CD4-positive, alpha-beta T cell treated with Interleukin-4 for 4 hours (primary cell): Measurements from ENCODE around the gene ZBTB48.

Source experiments
- DNase-seq: peaks from one replicate; pipeline ENCODE4 v3.0.0-alpha.2; 2020

Gene ZBTB48

DNA sequence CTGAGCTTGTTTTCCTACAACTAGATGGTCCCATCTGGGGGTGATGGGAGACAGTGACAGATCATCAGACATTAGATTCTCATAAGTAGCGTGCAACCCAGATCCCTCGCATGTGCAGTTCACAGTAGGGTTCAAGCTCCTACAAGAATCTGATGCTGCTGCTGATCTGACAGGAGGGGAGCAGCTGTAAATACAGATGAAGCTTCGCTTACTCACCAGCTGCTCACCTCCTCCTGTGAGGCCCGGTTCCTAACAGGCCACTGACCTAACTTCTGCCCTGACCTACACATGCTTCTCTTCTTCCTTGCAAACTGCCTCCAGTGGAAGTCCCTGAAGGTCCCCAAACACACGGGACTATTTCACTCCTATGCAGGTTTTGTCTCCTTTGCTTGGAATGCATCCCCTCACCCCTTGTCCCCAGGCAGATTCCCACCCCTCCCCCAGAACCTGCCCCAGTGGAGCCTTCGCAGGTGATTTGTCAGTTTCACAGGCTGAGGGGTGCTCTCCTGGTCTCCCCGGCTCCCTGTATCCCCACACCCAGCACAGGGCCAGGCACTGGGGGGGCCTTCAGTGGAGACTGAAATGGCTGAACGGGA is 5.7 kb upstream of the ZBTB48 start:
- DNase-seq: no peak

DNA sequence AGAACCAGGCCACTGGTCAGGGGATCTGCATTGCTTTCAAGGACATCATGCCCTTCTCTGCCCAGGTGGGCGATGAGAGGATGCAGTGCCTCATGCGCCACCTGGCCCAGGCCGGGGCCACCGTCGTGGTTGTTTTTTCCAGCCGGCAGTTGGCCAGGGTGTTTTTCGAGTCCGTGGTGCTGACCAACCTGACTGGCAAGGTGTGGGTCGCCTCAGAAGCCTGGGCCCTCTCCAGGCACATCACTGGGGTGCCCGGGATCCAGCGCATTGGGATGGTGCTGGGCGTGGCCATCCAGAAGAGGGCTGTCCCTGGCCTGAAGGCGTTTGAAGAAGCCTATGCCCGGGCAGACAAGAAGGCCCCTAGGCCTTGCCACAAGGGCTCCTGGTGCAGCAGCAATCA is 5.0 kb upstream of the ZBTB48 start:
- no peak for DNase-seq

DNA sequence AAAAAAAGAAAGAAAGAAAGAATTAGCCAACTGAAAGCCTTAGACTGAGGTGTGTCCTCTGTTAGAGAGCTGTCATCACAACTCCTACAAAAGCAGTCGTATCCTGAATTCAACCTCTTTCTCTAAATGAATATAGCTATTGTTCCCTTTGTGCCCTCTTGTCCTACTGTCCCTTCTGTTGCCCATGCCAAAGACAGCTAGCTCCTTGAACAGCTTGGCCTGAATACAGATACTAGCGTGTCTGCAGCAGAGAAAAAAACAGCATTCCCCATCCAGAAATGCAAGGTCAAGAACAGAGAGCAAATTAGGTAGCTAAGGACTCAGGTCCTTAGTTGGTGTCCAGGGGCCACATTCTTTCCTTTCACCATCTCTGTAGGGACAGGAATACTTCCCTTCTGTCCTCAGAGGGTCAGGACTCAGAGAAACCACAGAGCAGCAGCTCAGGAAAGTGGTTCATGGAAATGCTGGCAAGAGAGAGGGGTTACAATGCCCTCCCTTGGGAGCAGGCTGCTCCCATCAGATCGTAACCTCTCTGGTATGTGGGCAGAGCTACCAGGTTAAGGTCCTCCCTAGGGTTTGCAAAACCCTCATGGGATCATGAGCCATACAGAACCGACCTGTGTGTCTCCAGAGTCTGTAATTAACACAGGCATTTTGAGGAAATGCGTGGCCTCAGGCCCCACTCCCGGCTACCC is 1.8 kb upstream of the ZBTB48 start:
- no peak for DNase-seq

DNA sequence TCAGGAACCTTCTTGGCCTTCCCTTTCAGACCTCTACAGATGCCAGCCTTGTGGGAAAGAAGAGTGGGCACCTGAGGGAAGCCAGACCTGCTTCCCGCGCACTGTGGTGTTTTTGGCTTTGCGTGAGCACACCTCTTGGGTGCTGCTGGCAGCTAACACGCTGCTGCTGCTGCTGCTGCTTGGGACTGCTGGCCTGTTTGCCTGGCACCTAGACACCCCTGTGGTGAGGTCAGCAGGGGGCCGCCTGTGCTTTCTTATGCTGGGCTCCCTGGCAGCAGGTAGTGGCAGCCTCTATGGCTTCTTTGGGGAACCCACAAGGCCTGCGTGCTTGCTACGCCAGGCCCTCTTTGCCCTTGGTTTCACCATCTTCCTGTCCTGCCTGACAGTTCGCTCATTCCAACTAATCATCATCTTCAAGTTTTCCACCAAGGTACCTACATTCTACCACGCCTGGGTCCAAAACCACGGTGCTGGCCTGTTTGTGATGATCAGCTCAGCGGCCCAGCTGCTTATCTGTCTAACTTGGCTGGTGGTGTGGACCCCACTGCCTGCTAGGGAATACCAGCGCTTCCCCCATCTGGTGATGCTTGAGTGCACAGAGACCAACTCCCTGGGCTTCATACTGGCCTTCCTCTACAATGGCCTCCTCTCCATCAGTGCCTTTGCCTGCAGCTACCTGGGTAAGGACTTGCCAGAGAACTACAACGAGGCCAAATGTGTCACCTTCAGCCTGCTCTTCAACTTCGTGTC is 995 bp upstream of the ZBTB48 start:
- DNase-seq: no peak

DNA sequence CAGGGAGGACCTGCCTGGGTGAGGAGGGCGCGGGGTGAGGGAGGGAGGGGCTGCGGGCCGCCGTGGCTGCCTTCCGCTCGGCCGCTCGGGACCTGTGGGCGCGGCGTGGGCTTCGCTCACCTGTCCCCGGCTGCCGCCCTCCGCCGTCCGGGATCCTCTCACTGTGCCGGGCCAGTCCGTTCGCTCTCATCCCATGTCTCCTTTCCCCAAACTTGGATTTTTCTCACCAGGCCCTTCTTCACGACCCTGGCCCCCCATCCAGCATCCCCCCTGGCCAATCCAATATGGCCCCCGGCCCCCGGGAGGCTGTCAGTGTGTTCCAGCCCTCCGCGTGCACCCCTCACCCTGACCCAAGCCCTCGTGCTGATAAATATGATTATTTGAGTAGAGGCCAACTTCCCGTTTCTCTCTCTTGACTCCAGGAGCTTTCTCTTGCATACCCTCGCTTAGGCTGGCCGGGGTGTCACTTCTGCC is 362 bp downstream of the ZBTB48 start:
- DNase-seq: no peak

DNA sequence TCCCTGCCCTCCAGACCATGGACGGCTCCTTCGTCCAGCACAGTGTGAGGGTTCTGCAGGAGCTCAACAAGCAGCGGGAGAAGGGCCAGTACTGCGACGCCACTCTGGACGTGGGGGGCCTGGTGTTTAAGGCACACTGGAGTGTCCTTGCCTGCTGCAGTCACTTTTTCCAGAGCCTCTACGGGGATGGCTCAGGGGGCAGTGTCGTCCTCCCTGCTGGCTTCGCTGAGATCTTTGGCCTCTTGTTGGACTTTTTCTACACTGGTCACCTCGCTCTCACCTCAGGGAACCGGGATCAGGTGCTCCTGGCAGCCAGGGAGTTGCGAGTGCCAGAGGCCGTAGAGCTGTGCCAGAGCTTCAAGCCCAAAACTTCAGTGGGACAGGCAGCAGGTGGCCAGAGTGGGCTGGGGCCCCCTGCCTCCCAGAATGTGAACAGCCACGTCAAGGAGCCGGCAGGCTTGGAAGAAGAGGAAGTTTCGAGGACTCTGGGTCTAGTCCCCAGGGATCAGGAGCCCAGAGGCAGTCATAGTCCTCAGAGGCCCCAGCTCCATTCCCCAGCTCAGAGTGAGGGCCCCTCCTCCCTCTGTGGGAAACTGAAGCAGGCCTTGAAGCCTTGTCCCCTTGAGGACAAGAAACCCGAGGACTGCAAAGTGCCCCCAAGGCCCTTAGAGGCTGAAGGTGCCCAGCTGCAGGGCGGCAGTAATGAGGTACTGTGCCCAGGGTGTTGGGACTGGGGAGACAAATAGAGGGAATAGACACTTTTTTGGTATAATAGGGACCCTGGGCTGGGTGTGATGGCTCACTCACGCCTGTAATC is 1.0 kb downstream of the ZBTB48 start:
- no peak for DNase-seq

DNA sequence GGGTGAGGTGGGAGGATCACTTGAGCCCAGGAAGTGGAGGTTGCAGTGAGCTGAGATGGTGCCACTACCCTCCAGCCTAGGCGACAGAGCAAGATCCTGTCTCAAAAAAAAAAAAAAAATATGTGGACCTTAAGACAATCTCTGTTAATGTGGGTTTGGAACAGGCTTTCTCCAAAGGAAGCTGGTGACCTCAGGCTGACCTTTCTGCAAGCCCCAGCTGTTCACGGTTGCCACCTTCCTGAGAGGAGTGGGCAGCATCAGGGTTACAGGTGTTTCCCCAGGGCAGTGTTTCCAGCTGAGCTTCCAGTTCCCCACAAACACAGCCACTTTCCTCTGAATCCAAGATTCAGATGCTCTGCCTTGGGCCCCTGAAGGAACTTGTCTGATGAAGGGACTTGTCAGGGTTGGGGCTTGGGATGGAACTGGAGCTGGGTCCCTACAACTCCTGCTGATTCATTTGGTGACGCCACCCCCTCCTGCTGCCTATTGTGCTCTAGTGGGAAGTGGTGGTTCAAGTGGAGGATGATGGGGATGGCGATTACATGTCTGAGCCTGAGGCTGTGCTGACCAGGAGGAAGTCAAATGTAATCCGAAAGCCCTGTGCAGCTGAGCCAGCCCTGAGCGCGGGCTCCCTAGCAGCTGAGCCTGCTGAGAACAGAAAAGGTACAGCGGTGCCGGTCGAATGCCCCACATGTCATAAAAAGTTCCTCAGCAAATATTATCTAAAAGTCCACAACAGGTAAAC is 1.9 kb downstream of the ZBTB48 start:
- no peak for DNase-seq

DNA sequence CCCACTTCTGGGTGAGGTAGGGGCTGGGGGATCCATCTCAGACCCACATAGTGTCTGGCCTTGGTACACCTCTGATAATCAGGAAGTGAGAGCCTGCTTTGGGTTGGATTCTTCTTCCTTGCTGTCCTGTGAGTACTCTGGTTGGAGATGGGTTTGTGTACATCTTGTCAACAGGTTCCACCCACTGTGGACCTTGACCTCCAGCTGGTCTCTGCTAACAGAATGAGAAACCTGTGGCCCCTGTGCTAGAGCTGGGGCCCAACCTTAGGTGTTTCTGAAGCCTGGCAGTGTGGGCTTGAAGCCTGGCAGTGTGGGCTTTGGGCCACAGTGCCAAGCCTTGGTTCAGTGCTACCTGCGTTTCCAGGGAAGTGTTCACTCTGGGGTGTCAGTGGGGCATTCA is 2.6 kb downstream of the ZBTB48 start:
- no peak for DNase-seq

DNA sequence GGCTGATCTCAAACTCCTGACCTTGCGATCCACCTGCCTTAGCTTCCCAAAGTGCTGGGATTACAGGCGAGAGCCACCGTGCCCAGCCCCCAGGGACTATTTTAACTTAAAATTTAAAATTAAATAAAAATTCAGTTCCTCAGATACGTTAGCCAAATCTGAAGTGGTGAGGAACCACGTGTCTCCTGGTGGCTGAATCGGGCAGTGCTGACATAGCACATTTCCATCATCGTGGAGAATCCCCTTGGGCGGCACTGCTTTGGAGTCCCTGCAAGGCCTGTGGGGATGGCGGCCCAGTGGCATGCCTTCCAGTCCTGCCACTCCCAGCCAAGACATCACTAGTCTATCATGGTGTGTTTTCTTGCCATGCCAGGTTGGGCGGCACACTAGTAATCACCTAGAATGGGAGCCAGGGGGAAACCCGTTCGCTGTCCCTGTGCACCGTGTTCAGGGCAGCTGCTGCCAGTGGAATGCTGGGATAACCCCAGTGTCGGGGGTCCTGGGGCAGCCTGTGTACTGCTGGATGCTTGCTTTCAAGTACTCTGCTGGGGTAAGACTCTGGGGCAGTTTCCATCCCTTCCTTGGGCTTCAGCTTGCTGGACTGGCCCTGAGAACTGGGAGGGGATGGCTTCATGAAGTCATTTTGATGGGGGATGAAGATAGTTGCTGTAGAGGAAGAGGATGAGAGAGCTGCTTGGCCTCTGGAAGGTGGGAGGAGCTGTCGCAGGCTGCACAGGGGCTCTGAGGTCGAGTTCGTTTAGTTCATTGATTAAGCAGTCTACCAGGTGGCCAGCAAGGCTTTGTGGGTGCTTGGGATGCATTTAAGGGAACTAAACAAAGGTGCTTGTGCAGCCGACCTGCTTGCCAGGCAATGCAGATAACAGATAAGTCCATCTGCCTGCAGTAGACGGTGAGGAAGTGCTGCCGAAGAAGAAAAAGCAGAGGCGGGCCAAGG is 4.6 kb downstream of the ZBTB48 start:
- DNase-seq: no peak

DNA sequence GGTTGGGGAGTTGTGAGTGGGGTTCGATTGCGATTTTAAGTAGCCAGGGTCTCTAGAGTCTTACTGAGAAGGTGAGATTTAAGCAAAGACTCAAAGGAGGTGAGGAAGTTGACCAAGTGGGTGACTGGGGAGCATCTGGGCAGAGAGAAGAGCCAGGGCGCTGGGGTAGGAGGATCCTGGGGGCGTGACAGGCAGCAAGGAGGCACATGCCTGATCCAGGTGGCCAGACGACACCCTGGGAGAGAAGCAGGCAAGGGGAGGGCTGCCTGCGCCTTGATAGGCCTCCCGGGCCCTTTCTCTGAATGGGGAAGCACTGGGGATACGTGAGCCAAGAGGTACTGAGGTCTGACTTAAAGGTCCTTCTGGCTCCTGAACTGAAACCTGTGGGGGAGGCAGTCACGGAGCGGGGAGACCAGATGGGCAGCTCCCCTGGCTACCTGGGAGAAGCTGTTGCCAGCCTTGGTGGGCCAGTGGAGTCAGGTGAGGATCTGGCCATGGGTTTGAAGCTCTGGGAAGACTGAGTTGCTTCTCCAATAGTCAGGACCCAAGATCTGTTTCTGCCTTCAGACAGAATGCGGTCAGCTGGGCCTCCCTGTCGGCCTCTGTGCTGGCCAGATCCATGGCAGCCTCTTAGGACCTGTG is 5.4 kb downstream of the ZBTB48 start:
- DNase-seq: no peak

DNA sequence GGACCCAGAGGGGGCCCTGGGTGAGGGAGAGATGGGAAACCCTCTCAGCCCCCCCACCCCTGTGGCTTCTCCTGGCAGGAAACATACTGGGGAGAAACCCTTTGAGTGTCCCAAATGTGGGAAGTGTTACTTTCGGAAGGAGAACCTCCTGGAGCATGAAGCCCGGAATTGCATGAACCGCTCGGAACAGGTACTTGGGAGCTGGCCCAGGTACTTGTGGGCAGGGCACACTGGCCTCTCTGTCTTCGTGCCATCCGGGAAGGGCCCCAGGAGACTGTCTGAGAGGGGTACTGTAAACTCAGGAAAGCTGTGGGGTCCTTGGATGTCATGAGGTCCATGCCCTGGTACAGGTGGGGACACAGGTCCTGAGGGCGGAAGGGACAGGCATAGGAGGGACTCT is 6.0 kb downstream of the ZBTB48 start:
- no peak for DNase-seq

DNA sequence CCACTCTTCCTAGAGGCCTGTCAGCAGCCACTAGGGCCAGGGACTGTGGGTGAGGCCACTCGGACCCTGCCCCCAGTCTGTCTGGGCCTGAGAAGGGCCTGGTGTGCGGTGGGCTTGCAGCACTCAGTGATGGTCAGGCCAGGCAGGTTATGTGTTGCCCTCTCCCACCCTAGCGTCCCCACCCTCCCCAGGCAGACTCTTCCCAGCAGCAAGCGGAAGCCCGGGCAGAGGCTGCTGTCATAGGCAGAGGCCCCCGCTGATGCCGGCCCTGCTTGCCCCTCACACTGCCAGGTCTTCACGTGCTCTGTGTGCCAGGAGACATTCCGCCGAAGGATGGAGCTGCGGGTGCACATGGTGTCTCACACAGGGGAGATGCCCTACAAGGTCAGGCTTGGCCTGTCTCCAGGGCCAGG is 6.6 kb downstream of the ZBTB48 start:
- DNase-seq: no peak

DNA sequence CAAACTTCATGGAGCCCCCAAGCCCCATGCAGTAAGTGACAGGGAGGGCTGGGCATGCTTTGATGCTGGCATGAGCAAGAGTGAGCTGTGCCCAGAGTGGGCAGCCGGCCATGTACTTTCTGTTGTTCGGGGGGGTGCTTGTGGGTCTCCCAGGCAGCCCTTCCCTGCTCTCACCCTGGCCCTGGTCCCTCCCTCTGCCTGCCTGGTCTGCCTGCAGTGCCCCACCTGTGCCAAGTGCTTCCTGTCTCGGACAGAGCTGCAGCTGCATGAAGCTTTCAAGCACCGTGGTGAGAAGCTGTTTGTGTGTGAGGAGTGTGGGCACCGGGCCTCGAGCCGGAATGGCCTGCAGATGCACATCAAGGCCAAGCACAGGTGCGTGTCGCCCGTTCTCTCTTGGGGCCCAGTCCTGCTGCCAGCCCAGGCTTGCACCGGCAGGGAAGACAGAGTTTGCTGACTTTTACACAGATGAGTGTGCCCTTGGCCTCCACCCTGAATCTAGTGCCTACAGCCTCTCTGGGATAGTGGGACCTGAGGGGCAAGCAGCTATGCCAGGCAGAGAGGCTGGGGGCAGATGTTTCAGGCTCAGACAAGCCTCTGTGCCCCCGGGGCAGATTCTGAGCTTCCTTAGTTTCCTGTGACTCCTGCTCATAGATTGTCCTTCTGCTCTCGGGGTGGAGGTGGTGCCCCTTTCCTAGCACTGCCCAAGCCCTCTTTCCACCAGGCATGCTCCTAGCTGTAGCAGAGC is 7.6 kb downstream of the ZBTB48 start:
- DNase-seq: no peak

DNA sequence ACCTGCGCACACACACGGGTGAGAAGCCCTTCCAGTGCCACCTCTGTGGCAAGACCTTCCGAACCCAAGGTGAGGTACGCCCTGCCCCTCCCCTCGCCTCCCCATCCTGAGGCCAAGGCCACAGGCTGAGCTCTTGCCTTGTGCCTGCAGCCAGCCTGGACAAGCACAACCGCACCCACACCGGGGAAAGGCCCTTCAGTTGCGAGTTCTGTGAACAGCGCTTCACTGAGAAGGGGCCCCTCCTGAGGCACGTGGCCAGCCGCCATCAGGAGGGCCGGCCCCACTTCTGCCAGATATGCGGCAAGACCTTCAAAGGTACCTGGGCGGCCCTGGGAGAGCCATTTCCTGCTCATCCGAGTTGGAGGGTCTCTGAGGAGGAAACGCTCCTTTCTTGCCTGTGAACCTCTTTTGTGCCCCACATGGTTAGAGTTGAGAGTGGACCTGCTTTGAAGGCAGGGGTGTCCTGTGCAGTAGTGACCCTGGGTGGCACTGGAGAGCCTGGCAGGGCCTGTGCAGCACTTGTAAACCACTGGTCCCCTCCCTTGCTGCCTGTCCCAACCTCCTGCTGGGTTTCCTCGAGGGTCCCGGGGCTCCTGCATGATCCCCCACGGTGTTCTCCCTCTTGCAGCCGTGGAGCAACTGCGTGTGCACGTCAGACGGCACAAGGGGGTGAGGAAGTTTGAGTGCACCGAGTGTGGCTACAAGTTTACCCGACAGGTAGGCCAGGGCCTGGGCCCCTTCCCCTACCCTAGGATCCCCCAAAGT is 8.5 kb downstream of the ZBTB48 start:
- no peak for DNase-seq

DNA sequence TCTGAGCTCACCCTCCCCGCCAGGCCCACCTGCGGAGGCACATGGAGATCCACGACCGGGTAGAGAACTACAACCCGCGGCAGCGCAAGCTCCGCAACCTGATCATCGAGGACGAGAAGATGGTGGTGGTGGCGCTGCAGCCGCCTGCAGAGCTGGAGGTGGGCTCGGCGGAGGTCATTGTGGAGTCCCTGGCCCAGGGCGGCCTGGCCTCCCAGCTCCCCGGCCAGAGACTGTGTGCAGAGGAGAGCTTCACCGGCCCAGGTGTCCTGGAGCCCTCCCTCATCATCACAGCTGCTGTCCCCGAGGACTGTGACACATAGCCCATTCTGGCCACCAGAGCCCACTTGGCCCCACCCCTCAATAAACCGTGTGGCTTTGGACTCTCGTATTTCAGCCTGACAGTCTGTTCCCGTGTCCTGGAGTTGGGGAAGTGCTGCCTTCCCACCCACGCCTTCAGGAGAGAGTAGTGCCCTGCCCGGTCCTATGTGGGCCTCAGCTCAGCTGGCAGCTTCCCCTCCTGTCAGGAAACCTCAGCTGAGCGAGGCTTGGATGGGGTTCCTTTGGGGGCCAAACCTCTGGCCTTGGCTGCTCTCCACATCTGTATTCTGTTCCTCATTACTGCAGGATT is 9.2 kb downstream of the ZBTB48 start:
- no peak for DNase-seq

DNA sequence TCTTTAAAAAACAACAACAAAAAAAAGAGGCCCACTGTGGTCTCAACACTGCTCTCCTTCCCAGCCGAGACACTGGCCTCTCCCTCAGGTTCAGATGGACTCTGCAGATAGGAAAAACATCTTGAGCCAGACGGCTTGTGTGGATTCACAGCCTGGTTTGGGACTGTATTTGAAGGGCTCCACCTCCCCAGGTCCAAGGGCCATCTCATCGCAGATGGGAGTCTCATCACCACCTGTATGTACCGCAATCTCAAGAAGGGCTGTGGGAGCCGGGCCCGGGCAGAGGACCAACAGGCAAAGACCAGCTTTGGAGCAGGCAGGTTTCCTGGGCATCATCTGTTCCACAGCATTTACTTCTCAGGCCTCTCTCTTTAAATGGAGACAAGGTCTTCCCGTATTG is 10.3 kb downstream of the ZBTB48 start:
- no peak for DNase-seq

DNA sequence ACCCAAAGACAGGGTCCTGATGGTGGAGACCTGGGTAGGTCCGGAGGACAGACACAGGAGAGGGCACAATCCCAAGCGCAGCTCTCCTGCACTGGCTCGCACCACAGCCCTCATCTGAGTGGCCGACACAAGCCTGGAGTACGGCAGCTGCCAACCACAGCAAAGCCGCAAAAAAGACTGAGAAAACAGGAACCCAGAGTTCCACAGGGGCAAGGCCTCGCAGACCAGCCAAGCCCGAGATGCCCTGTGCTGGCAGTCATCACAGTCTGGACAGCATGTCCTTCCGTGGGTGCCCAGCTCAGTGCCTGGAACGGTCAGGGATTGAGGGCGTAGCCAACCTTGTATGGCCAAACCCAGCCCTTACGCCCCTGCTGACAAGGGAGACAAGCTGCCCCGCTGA is 11.4 kb downstream of the ZBTB48 start:
- DNase-seq: no peak

DNA sequence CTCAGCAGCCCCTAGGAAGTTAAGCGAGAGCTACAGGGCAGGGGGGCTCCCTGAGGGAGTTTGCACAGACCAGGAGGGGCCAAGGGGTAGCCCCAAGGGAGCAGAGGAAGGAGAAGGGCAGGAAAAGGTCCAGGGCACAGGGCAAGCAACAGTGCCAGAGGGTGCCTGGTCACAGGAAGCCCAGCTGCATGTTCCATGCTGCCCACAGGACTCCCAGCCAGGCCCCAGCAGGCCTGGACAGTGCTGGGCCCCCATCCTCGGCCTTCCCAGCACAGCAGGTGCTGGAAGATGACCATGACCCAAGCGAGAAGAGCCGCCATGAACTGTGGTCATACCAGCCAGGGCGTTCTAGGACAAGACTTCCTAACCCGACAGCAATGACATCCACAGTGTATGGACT is 11.8 kb downstream of the ZBTB48 start:
- DNase-seq: no peak

DNA sequence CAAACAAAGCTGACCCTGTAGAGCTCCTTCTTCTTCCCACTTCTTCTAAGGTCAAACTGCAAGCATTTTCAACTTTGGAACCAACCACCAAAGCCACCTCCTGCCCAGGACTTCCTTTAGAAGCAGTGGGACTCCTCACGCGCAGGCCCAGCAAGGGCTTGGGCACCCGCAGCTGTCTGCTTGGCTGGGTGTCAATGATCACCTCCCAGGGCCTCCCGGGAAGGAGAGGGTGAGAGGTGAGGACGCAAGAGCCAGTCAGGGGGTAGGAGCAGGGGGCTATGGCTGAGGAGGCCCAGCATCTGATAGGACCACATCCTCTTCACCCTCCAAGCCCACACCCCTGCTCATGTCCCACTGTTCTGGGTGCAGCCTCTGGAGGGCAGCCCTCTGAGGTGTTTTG is 12.6 kb downstream of the ZBTB48 start:
- DNase-seq: no peak
